H1 (cell line): ENCODE results near the gene ITGB7. TPM values are rescaled to one million over a fixed set of nuclear protein-coding genes. Genes with fewer than 3 reads are reported as not detected.

Experiments
- HDAC2 ChIP-seq, 2 experiments: fragments of 300-600 bp in 1 of 2; sonication (generic) in 1 of 2; IDR thresholded peaks; 2 replicates each; pipeline ENCODE4 v1.6.1; 2011 to 2012; ENCODE audit warnings: low read depth in 2 of 2, low read length in 2 of 2, mild to moderate bottlenecking in 2 of 2, moderate library complexity in 2 of 2, borderline replicate concordance in 1 of 2, inconsistent platforms in 1 of 2
- MAX ChIP-seq: IDR thresholded peaks from 2 replicates; pipeline ENCODE4 v1.6.1; 2012; ENCODE audit warnings: inconsistent platforms
- PHF8 ChIP-seq: fragments of 200-600 bp; sonication (generic); conservative IDR thresholded peaks from 2 replicates; pipeline ENCODE4 v1.7.1; 2012; ENCODE audit warnings: low read depth, mild to moderate bottlenecking, inconsistent platforms, low read length, moderate library complexity
- POLR2AphosphoS5 ChIP-seq: IDR thresholded peaks from 2 replicates; pipeline ENCODE4 v1.6.1; 2011; ENCODE audit warnings: low read depth, low read length
- SIRT6 ChIP-seq: IDR thresholded peaks from one replicate; pipeline ENCODE4 v1.7.1; 2012; ENCODE audit warnings: low read length, inconsistent platforms
- TBP ChIP-seq: IDR thresholded peaks from 2 replicates; pipeline ENCODE4 v1.6.1; 2011; ENCODE audit warnings: low read depth, low read length, improper control_type of control experiment
- TCF12 ChIP-seq: IDR thresholded peaks from 2 replicates; pipeline ENCODE4 v1.6.1; 2011; ENCODE audit warnings: low read depth, mild to moderate bottlenecking, low read length
- TEAD4 ChIP-seq: IDR thresholded peaks from 2 replicates; pipeline ENCODE4 v1.6.1; 2012; ENCODE audit warnings: low read depth, low read length, inconsistent platforms, mixed read lengths
- polyA plus RNA-seq, 7 experiments: library from polyadenylated mRNA; depleted of rRNA in 3 of 7; stranded (reverse) in 5 of 7; unstranded in 2 of 7; fragments of >200 nt in 5 of 7; fragments of 200-250 nt in 2 of 7; gene quantifications; 1 replicate in 5 of 7; 2 replicates in 1 of 7; 4 replicates in 1 of 7; pipeline versions ENCODE4 v1.2.1 to v1.2.3, GENCODE V29; 2011 to 2013; ENCODE audit warnings: missing spikeins in 2 of 7, mixed read lengths in 2 of 7
- total RNA-seq: library from RNA; stranded (reverse); fragmentation: NEBNext Ultra II Directional; extraction: Animal tissue kit (Norgen Biotek cat#: 25700); gene quantifications from 2 replicates; pipeline ENCODE4 v1.2.1, GENCODE V29; 2021

Gene ITGB7
- total and polyA plus RNA-seq, 2 of the 8 experiments (the other 6 are each of a cell fraction or from before 2014, with no cell fraction given) = 0.35 to 0.54 TPM

GRCh38 chr12:53172352-53172751 lies 34.7 kb downstream of the ITGB7 start (continued):
- no peak for TF ChIP-seq HDAC2 (IDR thresholded peaks at IDR 0.05; ENCODE audit: borderline replicate concordance in 1 of 2, low read depth in 2 of 2, low read length in 2 of 2)
- TF ChIP-seq POLR2AphosphoS5 = no peak
- TF ChIP-seq PHF8 = no peak
- TF ChIP-seq TCF12 = no peak
- no peak for TF ChIP-seq TEAD4
- no peak for TF ChIP-seq MAX
- TF ChIP-seq SIRT6 = no peak
- TF ChIP-seq TBP = no peak
- TF ChIP-seq, all 59 proteins: peak for 0
